HG03575 (cell line): ENCODE measurements around the gene UNC50.
"Not testable (repeated sequence)": the region's sequence is repeated elsewhere in the genome, so short reads cannot be mapped to it uniquely, and the experiment has no call there.

Source experiments
- ATAC-seq: cut with Tn5 transposase; IDR thresholded peaks from one replicate; pipeline ENCODE4 v1.9.1; 2021; ENCODE audit not compliant: unreplicated experiment, insufficient number of reproducible peaks, low FRiP score; ENCODE audit errors: extremely low read depth

Gene UNC50

GRCh38 chr2:98654699-98655495, 46.5 kb downstream of the UNC50 start:
- no peak for ATAC-seq

DNA sequence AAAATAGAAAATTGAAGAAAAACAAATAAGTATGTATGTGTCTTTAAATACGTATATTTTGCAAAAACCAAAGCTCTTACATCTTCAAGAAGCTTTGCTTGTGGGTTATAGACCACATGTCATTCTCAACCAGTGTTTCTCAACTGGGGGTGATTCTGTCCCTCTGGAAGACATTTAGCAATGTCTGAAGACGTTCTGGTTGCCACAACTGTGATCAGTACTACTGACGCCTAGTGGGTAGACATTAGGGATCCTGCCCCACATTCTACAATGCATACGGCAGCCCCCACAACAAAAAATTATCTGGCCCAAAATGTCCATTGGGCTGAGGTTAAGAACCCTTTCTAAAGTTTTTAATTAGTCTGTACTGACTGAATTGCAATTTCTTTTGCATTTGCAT, 48.4 kb downstream of the UNC50 start:
- no peak for ATAC-seq

DNA sequence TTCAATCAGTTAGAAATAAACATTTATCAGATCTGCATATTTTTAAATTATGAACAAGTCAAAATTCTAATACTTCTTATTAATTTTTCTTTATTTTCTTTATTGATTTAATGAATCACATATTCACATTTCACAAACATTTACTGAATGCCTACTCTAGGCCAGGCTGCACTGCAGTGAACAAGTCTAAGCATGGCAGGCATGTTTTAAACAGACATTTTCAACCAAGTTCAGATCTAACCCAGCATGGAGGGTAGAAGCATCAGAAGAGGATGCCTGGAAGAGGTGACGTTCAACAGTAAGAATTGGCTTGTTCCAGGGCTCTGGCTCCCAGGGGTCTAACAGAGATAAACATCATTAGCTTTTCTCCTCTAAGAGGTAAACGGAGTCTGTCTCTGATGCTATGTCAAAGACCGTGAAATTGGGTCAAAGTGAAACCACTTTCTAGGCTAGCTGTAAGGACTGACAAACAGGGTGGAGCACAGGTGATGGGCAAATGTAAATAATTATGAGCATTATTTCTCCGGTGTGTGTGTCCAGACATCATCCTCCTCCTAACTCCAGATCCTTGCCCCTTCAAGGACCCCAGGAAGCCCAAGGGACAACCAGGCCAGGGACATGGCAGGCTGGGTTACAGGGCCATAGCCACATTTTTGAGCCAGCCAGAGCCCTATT, 50.6 kb downstream of the UNC50 start:
- no peak for ATAC-seq

DNA sequence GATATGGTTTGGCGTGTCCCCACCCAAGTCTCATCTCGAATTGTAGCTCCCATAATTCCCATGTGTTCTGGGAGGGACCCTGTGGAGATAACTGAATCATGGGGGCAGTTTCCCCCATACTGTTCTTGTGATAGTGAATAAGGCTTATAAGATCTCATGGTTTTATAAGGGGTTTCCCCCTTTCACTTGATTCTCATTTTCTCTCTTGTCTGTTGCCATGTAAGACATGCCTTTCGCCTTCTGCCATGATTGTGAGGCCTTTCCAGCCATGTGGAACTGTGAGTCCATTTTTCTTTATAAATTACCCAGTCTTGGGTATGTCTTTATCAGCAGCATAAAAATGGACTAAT, 51.1 kb downstream of the UNC50 start:
- not testable (repeated sequence) for ATAC-seq

- ATAC-seq: no peak
Observed at GRCh38 chr2:98663511-98664090, 55.2 kb downstream of the UNC50 start.

DNA sequence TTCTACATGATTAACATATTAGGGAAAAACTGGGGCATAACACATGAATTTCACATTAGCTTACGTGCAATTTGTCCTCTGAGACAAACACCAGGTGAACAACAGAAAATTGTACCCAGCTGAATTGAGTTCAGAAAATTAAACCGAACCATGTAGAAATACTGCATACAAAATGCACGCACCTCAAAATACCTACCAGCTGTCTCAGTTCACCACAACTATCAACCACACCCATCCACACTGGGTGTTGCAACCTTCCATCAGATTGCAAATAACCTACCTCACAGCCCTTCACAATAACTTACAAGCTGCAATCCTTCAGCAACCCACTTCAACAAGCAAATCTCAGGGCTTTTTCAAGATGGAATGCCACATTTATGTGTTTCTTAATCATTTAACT, 55.9 kb downstream of the UNC50 start:
- no peak for ATAC-seq

DNA sequence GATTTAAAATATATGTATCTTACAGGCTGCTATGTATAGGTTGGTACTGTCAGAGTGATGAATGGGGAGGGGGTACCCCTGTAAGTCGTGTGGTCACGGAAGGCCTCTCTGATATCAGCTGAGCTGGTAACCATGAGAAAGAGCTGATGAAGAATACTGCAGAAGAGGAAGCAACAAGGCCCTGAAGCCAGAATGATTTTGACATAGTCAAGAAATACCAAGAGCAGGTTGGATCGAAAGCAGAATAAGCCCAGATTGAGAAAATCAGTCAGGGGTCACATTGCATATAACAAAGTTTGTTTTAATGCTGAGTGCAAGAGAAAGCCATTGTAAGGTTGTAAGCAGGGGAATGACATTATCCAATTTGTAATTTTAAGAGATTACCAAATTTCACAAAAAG, 57.3 kb downstream of the UNC50 start:
- ATAC-seq: no peak
